ENCODE data around the gene ABCC3.
"Not testable (repeated sequence)": the region's sequence is repeated elsewhere in the genome, so short reads cannot be mapped to it uniquely, and the experiment has no call there.

The ABCC3 gene

DNA sequence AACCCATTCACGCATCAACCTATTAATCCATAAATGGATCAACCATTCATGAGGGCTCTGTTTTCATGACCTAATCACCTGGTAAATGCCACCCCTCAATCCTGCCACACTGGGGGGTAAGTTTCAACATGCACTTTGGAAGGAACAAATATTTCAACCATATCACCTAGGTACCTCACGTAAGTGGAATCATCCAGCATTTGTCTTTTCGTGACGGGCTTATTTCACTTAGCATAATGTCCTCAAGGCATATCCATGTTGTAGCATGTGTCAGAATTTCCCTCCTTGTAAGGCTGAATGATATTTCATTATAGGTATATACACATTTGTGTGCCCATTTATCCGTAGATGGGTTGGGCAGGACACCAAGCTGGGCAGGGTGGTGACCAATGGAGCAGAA is 37.4 kb downstream of the ABCC3 start:
- DNase-seq: no peak

DNA sequence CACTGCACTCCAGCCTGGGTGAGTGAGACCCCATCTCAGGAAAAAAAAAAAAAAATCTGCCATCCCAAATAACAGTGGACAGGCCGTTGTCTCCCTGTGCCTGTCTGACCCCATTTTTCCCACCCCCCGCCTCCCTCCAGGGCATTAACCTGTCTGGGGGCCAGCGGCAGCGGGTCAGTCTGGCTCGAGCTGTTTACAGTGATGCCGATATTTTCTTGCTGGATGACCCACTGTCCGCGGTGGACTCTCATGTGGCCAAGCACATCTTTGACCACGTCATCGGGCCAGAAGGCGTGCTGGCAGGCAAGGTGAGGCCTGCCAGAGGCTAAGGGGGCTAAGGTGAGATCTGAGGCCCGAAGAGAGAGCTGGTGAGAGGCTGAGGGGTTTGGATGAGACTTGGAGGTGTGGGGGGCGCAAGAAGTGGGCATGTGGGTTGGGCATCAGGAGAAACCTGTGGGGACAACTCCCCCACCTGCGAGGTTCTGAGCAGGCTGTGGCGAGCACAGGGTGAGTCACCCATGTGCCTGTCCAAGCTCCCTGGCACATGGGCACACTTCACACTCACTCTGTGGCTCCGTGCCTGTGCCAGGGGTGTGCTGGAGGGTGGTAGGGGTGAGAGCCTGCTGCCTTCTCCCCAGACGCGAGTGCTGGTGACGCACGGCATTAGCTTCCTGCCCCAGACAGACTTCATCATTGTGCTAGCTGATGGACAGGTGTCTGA is 38.3 kb downstream of the ABCC3 start:
- no peak for DNase-seq

DNA sequence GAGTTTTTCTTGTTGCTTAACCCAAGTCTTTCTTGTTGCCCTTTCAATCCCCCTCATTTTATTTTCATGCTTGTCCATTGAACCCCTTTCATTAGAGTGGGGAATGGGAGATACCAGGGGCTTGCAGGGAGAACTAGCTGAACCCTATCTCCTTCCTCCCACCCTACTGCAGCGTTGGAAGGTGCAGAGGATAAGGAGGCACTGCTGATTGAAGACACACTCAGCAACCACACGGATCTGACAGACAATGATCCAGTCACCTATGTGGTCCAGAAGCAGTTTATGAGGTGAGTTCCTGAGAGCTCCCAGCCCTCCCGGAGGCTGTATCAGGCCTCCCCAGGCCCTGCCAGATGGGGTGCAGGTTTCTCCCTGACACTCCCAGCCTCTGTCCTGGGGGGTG is 40.5 kb downstream of the ABCC3 start:
- no peak for DNase-seq

DNA sequence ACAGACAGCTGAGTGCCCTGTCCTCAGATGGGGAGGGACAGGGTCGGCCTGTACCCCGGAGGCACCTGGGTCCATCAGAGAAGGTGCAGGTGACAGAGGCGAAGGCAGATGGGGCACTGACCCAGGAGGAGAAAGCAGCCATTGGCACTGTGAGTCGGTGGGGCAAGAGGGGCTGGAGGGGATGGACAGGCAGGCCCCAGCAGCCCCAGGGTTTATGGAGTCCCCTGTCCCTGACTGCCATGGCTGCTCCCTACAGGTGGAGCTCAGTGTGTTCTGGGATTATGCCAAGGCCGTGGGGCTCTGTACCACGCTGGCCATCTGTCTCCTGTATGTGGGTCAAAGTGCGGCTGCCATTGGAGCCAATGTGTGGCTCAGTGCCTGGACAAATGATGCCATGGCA is 40.9 kb downstream of the ABCC3 start:
- no peak for DNase-seq

DNA sequence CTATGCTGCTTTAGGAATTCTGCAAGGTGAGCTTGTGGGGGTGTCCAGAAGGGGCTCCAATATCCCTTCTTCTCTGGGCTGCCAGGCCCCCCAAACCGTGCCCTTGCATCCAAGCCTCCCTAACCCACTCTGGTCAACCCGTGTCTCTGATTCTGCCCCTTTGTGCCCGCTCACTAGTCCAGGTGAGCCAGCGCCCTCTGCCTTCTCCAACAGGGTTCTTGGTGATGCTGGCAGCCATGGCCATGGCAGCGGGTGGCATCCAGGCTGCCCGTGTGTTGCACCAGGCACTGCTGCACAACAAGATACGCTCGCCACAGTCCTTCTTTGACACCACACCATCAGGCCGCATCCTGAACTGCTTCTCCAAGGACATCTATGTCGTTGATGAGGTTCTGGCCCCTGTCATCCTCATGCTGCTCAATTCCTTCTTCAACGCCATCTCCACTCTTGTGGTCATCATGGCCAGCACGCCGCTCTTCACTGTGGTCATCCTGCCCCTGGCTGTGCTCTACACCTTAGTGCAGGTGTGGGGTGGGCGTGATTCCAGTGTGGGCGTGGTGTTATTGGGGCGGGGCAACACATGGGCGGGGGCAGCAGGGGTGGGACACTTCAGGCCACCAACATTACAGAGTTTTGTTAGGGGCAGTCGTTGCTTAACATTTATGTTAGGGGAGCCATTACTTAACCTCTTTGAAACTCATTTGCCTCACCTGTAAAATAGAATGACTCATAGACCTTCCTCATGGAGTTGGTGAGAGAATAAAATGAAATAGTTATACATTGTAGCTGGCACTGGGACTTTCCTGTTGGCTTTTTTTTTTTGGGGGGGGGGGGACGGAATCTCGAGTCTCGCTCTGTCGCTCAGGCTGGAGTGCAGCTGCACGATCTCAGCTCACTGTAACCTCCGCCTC is 41.6 kb downstream of the ABCC3 start:
- no peak for DNase-seq

DNA sequence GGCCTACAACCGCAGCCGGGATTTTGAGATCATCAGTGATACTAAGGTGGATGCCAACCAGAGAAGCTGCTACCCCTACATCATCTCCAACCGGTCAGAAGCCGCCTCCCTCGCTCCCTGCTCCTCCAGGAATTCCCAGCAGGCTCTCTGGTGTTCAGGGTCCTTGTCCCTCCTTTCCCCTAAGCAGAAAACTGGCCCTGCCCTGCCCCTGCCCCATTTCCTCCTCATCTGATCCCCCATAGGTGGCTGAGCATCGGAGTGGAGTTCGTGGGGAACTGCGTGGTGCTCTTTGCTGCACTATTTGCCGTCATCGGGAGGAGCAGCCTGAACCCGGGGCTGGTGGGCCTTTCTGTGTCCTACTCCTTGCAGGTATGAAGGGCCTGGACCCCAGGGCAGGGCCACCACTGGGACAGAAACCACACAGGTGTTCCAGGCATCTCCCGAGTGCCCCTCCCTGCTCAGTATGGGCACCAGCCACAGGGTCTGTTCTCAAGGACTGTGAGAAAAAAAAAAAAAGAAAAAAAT is 43.2 kb downstream of the ABCC3 start:
- no peak for DNase-seq

DNA sequence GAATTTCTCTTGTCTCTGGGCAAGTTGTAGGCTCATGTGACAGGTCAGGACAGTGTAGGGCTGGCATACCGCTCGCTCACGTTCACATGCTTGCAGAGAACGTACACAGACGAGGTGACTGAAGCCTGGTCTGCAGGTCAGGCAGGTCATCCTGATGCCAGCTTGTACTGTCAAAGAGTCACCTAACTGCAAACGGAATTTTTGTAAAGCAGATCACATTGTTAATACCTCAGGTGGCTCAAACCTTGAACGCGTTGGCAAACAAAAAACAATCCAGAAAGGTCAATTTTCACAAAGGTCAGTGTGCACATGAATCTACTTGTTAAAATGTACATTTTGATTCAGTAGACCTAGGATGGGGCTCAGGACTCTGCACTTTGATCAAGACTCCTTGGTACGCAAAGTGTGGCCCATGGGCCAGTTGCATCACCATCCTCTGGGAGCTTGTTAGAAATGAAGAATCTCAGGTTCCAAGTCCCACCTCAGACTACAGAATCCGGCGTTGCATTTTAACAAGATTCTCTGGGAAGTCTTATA is 44.4 kb downstream of the ABCC3 start:
- no peak for DNase-seq

DNA sequence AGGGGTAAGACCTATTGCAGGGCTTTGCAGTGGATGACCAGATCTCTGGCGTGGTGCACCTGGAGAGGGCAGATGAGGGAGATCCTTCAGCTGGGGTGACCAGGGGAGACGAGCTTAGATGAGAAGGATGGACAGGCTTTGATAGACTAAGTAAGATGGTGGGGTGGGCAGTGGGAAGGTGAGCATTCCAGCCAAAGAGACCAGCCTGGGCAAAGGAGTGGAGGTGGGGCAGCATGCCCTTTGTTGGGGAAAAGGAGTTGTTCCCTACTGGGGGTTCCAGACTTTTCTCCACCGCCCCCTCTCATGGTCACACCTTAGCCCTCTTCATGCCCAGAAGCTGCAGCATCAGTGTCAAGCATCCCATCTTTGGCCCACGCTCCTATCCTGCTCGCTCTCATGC is 45.4 kb downstream of the ABCC3 start:
- DNase-seq: no peak

DNA sequence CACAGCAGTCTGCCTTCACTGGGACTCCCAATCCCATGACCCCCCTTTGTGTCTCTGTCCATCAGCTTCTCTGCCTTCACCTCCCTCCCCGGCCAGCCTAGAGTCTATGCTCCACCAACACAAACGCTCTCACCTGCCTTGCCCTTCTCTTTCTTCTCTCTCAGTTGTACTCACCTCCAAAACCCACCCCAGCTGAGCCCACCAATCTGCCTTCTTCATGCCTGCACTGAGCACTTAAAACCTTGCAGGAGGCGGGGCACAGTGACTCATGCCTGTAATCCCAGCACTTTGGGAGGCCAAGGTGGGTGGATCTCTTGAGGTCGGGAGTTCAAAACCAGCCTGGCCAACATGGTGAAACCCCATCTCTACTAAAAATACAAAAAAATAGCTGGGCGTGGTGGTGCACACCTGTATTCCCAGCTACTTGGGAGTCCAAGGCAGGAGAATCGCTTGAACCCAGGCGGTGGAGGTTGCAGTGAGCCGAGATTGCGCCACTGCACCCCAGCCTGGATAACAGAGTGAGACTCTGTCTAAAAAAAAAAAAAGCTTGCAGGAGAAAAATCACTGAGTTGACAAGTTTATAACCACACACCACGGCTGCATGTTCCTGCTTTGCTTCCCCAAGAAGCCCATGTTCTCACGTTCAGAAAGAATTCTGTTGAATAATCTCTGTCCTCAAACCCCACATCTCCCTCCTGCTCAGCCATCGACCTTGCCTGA is 46.0 kb downstream of the ABCC3 start:
- DNase-seq: not testable (repeated sequence)

DNA sequence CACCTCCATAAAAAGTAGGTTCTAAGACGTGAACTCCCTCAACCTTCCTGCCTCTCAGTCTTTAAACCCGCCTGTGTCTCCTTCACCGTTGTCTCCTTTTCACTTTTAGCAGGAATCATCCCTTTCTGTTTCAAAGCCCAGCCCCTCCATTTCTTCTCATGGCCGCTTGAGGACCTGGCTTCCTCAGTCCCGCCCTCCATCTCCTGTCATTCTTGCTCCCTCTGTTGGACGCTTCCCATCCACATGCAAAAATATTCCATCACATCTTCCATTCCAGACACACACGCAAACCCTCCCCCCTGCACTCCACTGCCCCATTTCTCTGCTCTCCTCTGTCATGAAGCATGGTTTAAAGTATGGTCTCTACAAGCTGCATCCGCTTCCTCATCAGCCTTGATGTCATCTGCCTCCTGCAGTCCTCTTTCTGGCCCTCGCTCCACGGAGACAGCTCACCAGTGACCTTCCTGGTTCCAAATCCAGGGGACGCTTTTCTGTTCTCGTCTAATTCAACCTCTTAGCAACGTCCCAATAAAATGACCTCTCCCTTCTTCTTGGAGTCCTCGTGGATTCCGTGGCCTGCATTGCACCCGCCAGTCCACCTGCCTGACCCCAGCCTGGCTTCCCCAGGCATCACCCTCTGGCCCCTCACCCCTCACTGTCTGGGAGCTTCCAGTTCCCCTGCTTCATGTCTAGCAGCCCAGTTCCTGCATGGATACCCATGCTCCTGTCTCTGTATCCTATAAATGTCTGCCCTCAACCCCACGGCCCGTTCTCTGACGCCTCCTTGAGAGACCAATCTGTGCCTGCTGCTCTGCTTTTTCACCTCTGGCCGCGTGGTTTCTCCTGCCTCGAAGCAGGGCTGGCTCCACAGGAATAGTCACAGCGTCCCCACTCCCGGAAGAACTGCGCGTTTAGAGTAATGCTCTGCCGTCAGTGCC is 46.9 kb downstream of the ABCC3 start:
- no peak for DNase-seq

DNA sequence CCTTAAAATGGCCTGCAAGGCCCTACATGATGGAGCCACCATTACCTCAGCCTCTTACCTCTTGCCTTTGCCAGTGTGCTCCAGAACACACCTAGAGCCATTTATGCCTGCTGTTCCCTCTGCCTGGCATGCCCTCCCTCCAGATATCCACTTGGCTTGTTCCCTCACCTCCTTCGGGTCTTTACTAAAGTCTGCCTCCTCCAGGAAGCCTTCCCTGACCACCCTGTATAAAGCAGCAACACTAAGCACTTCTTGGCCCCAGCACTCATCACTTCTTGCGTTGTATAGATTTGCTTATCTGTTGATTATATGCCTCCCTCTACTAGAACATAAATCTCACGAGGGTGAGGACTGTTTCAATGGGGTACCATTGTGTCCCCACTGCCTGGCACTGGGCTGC is 47.8 kb downstream of the ABCC3 start:
- DNase-seq: no peak

DNA sequence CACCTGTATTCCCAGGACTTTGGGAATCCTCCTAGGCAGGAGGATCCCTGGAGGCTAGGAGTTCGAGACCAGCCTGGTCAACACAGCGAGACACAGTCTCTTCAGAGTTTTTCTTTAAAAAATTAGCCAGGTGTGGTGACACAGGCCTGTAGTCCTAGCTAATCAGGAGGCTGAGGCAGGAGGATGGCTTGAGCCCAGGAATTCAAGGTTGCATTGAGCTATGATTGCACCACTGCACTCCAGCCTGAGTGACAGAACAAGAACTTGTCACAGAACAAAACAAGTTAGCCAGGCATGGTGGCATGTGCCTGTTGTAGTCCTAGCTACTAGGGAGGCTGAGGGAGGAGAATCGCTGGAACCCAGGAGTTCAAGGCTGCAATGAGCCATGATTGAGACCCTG is 48.3 kb downstream of the ABCC3 start:
- DNase-seq: no peak

DNA sequence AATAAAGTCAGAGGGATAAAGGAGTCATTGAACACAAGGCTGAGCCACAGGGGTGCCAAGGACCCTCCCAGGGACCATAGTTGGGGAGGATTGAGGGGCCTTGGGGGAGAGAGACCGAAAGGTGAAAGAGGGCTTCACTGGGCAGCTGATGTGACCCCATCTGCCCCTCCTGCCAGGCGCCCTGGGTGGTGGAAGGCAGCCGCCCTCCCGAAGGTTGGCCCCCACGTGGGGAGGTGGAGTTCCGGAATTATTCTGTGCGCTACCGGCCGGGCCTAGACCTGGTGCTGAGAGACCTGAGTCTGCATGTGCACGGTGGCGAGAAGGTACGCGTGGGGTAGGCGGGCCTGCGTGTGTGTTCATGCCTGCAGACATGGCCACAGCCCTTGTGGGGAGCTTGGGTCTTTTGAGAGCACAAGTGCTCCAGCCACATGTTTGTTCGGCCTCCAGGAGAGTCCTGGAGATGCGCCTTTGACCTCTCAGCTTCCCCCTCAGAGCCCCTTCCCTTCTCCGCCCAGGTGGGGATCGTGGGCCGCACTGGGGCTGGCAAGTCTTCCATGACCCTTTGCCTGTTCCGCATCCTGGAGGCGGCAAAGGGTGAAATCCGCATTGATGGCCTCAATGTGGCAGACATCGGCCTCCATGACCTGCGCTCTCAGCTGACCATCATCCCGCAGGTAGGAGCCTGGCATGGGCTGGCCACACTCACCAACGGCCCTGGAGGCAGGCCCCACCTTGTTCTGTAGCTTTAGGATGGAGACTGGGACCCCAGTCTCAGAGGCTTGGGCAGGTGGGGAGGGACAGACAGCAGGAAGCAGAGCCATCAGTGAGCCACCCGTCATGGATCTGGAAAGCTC is 49.0 kb downstream of the ABCC3 start:
- no peak for DNase-seq

DNA sequence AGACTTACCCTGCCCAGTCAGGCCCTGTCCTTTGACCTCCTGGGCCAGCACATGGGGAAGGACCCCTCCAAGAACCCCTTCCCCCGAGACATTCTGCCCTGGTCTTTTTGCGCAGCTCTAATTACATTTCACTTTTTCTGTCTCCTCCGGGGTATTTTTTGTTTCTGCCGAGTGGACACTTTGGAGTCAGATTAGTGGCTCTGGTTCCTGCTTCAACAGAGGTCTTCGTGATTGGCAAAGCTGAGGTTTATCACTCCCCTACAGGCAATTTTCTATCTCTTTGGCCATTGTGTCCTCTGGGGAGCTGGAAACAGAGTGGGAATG is 49.6 kb downstream of the ABCC3 start:
- DNase-seq: no peak

DNA sequence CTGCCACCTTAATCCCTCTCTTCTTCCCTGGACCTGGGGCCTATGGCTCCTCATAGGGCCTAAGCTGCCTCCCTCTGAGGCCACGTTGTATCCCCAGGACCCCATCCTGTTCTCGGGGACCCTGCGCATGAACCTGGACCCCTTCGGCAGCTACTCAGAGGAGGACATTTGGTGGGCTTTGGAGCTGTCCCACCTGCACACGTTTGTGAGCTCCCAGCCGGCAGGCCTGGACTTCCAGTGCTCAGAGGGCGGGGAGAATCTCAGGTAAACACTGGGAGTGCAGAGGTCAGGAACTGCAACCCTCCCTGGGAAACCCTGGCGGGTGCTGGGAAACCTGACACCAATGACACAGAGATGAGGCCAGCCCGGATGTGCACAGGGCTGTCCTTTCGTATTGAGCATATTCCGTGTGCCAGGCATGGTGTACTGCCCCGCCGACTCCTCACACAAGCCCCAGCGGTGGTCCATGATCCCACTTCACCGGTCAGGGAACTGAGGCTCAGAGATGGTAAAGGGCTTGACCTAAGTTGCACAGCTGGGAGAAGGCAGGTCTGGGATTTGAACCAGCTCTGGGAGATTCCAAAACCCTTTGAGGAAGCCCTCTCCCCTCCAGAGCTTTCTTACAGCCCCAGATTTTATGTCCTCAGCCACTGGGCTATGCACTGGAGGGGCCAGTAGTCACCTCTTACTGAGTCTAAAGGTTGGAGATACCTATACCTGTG is 50.1 kb downstream of the ABCC3 start:
- no peak for DNase-seq

DNA sequence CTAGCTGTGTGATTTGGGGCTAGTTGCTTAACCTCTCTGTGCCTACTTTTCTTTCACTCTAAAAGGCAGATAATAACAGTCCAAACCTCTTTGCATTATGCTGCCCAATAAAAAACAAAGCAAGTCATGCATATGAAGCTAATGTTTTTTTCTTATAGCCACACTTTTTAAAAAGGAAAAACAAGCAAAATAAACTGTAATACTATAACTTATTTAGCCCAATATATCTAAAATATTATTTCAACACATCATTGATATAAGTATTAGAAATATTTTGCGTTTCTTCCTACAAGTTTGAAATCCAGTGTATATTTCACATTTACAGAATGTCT is 50.6 kb downstream of the ABCC3 start:
- DNase-seq: no peak

DNA sequence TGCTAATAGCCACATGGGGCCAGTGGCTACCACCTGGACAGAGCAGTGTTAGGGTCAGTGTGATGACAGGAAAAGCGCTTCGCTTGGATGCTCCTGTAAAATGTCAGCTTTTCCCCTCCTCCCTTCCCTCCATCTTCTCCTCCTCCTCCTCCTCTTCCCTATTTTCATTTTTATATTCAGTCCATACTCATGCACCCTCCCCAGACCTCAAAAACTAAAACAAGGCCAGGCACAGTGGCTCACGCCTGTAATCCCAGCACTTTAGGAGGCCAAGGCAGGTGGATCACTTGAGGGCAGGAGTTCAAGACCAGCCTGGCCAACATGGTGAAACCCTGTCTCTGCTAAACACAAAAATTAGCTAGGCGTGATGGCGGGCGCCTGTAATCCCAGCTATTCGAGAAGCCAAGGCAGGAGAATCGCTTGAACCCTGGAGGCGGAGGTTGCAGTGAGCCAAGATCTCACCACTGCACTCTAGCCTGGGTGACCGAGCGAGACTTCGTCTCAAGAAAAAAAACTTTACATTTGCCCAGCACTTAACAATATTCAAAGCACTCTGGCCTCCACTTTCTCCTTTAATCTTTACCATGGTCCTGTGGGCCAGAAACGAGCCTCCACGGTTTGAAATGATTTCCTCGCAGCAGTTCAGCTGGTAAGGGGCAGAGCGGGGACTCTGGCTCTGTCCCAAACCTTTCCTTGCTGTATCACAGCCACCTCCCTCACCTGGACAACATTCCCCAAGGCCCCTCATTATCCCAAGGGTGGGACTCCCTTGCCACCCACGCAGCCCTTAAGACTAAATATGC is 51.2 kb downstream of the ABCC3 start:
- DNase-seq: no peak

DNA sequence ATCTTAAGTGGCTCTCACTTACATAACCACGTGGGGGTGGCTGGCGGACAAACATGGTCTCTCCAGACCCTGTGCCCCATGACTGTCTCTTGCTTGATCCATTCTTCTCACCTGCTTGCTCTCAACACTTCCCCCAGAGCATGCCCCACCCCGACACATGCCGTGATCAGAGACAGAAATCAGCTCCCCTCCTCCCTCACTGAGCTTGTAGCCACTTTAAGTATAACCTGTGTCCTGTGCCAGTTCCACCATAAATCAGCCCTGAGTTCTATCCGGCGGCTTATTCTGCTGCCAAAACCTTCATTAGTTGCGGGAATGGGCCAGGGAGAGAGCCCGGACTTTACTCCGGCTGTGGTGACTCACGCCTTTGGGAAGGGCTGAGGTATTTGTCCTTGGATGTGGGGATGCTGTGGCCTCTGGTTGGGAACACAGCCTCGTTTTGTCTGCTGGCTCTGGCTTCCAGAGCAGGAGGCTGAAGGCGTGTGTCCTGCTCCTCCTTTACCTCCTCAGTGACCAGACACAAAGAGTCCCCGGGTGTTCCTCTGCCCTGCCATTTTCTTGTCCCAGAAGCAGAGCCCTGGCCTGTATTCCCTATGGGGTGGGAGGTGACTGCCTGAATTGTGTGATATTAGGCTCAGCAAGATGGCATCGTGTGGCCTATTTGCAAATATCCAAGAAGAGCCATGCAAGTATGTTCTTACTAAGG is 52.0 kb downstream of the ABCC3 start:
- DNase-seq: no peak
